ENCODE results near the gene PARP11.
A peak's percentile ranks its signal among the peaks of the same experiment; 100 is the strongest.

Gene PARP11, protein sequence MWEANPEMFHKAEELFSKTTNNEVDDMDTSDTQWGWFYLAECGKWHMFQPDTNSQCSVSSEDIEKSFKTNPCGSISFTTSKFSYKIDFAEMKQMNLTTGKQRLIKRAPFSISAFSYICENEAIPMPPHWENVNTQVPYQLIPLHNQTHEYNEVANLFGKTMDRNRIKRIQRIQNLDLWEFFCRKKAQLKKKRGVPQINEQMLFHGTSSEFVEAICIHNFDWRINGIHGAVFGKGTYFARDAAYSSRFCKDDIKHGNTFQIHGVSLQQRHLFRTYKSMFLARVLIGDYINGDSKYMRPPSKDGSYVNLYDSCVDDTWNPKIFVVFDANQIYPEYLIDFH

DNA sequence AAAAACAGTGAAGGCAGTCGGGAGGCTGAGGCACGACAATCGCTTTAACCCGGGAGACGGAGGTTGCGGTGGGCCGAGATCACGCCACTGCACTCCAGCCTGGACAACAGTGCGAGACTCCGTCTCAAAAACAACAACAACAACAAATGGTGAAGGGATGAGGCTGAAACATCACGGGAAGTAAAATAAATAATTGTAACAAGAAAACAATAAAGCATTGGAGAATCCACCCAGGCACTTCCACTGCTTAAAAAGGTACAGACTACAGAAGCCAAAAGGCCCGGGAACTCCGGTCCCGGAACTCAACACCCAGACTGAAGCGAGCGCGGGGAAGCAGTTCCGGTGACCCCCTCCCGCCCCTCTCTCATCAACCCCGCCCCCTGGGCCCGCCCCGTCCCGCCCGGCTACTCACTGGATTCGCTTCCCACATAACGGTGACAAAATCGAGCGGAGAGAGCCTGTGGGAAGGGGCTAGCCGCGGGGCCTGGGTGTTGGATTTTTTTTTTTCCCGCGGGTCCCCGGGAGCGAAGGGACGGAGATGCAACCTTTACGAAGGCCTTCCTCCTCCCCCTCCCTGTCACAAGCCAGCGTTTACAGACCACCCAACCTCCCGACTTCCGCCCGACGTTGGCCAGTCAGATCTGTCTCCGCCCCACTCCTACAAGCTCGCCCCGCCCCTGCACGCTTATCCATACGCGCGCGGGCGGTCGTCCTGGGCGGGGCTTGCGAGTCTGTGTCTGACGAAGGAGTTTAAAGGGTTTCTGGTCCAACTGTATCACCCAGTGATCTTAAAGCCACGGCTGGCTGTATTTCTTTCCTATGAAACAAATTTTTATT, at the start of gene PARP11:
TSS of gene PARP11 (minus strand) at position 600 of the 837 bp plus-strand sequence. CDS start at position 430, 170 bp downstream.
- DNase-seq, result peak; percentile 95
- H3K9me3 Mint-ChIP-seq, result peaks cover 0 to 2% of the 10 kb centered on the region in 2 donors
- peaks cover 10 to 12% of the 10 kb centered on the region in 2 donors for H3K36me3 Mint-ChIP-seq
- peaks cover 5 to 8% of the 10 kb centered on the region in 2 donors for H3K27me3 Mint-ChIP-seq
- ATAC-seq (replicated peaks), result peak; percentile 96 to 98
- H3K4me3 Mint-ChIP-seq, result peak within 1 kb of the TSS; percentile 97
- peak within 1 kb of the TSS; percentile 94 for H3K27ac Mint-ChIP-seq
- H3K4me1 Mint-ChIP-seq, result peaks cover 25 to 41% of the 10 kb centered on the region in 2 donors

DNA sequence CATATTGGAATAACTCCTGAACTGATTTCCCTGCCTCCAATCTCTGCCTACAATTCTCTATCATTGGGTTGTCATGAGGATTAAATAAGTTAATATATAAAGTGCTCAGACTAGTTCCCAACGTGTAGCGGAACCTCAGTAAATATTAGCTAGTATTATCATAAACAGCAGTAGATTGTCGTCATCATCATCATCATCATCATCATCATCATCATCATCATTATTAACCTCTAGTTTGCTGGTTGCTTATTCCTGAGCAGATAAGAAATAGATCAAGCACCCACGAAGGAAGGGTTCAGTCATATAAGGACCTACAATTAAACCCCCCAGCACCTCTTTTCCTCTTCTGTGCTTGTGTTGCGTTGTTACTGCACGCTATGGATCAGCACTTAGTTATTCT, 48.8 kb upstream of the PARP11 start:
- peaks cover 17 to 23% of the 10 kb centered on the region in 2 donors for H3K27me3 Mint-ChIP-seq
- no peaks in the 10 kb centered on the region for H3K9me3 Mint-ChIP-seq
- H3K27ac Mint-ChIP-seq, result no peak overlapping the region
- H3K36me3 Mint-ChIP-seq, result no peaks in the 10 kb centered on the region
- DNase-seq (no peak), ATAC-seq (replicated peaks) (no peak)
- no peaks in the 10 kb centered on the region for H3K4me1 Mint-ChIP-seq
- no peak overlapping the region for H3K4me3 Mint-ChIP-seq

DNA sequence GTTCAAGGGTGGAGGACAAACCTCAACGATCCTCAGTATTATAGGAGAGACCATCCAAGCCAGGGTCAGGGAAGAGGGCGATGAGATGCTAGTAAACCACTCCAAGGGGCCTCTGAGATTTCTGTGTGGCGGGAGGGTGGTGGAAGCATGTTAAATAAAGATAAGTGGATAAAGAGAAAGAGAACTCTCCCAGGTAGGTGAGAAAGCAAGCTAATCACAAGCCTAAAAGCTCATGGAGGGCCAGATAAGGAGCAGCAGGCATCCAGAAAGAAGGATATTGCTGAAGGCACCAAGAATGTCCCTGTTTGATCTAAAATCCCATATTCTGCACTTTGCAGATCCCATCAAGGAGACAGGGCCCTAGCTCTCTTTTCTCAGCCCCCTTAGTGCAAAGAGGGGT, 48.3 kb upstream of the PARP11 start:
- H3K9me3 Mint-ChIP-seq, result no peaks in the 10 kb centered on the region

DNA sequence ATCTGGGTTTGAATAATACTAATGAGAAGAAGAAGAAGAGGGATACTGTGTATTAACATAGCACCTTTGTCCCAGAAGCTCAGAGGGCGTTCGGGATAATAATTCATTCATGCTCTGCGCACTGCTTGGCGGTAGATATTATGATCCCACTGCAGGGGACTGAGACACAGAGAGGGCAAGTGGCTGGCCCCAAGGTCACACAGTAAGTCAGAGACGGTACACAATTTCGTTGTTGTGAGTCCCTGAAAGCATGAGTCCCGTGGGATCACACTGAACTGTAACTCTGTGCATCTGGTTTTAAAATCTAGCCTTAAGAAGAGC, 47.9 kb upstream of the PARP11 start:
- Mint-ChIP-seq H3K4me1 (no peaks in the 10 kb centered on the region), H3K36me3 (no peaks in the 10 kb centered on the region), H3K4me3 (no peak overlapping the region), H3K27ac (no peak overlapping the region), H3K9me3 (no peaks in the 10 kb centered on the region), H3K27me3 (peaks cover 13 to 18% of the 10 kb centered on the region in 2 donors)
- DNase-seq (no peak), ATAC-seq (replicated peaks) (no peak)

More for the DNA sequence above, 48.3 kb upstream of the PARP11 start:
- Mint-ChIP-seq H3K4me3 (no peak overlapping the region), H3K27ac (no peak overlapping the region), H3K27me3 (peaks cover 17 to 22% of the 10 kb centered on the region in 2 donors), H3K36me3 (no peaks in the 10 kb centered on the region), H3K4me1 (no peaks in the 10 kb centered on the region)
- ATAC-seq (replicated peaks), result no peak
- no peak for DNase-seq

DNA sequence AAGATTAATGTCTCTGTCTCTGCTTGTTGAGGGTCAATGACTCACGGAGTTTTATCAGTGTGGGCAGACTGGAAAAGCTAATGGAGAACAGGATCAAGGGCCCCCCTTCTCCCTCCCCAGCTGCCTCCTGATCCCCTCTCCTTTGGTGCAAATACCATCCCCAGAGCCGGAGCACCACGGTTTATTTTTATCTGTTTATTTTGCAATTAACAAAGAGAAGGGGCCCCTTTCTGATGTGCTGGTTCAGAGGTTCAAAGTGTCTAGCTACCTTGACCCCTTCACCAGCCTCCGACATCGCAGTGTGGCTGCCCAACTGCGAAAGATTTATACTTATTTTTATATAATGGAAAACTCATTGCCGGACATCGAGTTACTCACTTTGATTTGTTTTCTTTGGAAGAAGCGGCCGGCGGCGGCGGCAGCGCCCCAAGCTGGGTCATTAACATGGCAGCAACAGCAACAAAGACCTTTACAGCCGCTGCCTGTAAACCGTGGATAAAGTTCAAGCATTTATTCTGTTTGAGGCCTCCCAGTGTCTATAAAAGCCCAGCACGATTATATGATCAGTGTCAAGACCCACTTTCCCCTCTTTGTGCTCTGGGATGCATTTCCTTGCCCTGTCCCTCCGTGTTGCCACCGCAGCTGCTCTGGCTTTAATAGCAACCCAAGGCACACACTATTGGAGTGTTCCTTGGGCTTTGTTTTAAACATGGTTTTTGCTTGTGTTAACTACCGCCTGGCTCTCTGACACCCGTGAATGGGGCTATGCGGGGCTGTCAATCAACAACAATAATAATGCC, 47.4 kb upstream of the PARP11 start:
- DNase-seq (no peak), ATAC-seq (replicated peaks) (no peak)
- H3K4me3 Mint-ChIP-seq, result no peak overlapping the region
- H3K27me3 Mint-ChIP-seq, result peaks cover 7 to 16% of the 10 kb centered on the region in 2 donors
- H3K9me3 Mint-ChIP-seq, result no peaks in the 10 kb centered on the region
- H3K4me1 Mint-ChIP-seq, result no peaks in the 10 kb centered on the region
- no peak overlapping the region for H3K27ac Mint-ChIP-seq
- H3K36me3 Mint-ChIP-seq, result no peaks in the 10 kb centered on the region

DNA sequence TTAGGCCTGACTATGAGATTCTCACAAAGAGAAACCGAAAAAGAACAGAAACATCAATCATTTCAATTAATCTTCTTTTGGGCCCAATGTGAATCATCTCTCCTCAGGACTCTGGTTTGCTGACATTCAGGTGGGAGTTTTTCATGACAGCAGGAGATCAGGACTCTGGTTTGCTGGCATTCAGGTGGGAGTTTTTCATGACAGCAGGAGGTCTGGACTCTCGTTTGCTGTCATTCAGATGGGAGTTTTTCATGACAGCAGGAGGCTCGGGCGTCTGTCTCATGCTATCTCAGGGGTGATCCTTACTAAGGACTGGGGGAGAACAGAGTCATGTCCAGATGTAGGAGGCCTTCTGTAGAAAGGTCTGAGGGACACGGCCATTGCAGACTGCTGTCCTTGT, 40.1 kb upstream of the PARP11 start:
- DNase-seq, result no peak

DNA sequence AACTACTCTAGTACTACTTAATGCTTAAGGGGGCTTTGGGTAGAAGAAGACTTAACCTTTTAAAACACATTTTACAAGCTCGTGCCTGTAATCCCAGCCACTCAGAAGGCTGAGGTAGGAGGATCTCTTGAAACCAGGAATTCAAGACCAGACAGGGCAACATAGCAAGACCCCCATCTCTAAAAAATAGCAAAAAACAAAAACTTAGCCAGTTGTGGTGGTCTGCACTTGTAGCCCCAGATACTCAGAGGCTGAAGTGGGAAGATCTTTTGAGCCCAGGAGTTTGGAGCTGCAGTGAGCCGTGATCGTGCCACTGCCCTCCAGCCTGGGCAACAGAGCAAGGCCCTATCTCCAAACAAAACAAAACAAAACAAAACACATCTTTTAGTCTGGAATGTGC, 39.7 kb upstream of the PARP11 start:
- no peak overlapping the region for H3K27ac Mint-ChIP-seq
- H3K9me3 Mint-ChIP-seq, result peaks cover 15 to 17% of the 10 kb centered on the region in 2 donors
- peaks cover 0 to 6% of the 10 kb centered on the region in 2 donors for H3K4me1 Mint-ChIP-seq
- no peak for ATAC-seq (replicated peaks)
- no peaks in the 10 kb centered on the region for H3K27me3 Mint-ChIP-seq
- no peak overlapping the region for H3K4me3 Mint-ChIP-seq
- peaks cover 8 to 13% of the 10 kb centered on the region in 2 donors for H3K36me3 Mint-ChIP-seq
- DNase-seq, result no peak

More for the DNA sequence above, 40.1 kb upstream of the PARP11 start:
- no peak for ATAC-seq (replicated peaks)
- peaks cover 0 to 2% of the 10 kb centered on the region in 2 donors for H3K4me1 Mint-ChIP-seq
- H3K36me3 Mint-ChIP-seq, result peaks cover 8 to 13% of the 10 kb centered on the region in 2 donors
- H3K27ac Mint-ChIP-seq, result no peak overlapping the region
- peaks cover 15 to 17% of the 10 kb centered on the region in 2 donors for H3K9me3 Mint-ChIP-seq
- H3K27me3 Mint-ChIP-seq, result no peaks in the 10 kb centered on the region
- H3K4me3 Mint-ChIP-seq, result no peak overlapping the region

DNA sequence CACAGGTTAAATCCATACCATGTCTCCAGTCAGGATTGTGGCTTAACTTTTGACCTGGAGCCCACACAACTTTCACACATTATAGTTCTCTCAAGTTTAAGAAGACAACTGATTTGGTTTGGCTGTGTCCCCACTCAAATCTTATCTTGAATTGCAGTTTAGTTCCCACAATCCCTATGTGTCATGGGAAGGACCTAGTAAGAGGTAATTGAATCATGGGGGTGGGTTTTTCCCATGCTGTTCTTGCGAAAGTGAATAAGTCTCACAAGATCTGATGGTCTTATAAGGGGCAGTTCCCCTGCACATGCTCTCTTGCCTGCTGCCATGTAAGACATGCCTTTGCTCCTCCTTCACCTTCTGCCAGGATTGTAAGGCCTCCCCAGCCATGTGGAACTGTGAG, 38.2 kb upstream of the PARP11 start:
- no peak for DNase-seq
- Mint-ChIP-seq H3K4me3 (no peak overlapping the region), H3K36me3 (peaks cover 8 to 13% of the 10 kb centered on the region in 2 donors), H3K27ac (no peak overlapping the region), H3K4me1 (peaks cover 0 to 7% of the 10 kb centered on the region in 2 donors), H3K27me3 (no peaks in the 10 kb centered on the region), H3K9me3 (peaks cover 15 to 17% of the 10 kb centered on the region in 2 donors)
- ATAC-seq (replicated peaks), result no peak

DNA sequence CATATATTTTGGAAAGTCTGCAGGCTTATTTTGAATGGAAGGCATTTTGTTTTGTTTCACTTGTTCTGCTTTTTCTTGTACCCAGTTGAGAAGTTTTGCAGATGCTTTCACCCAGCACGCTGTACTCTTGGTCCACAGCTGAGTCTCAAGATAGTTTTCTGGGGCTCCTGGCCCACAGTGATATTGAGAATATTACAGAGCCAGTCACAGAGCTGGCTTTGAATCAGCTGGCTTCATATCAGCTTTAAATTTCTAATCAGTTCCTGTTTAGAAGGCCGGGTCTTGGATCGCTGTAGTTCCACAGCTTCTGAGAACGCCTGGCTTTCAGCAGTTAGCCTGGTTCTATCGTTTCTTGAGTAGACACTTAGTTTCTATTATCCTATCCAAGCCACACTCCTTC, 32.5 kb upstream of the PARP11 start:
- Mint-ChIP-seq H3K36me3 (no peaks in the 10 kb centered on the region), H3K4me3 (no peak overlapping the region), H3K4me1 (peaks cover 0 to 7% of the 10 kb centered on the region in 2 donors), H3K27me3 (peaks cover 5 to 8% of the 10 kb centered on the region in 2 donors), H3K27ac (no peak overlapping the region), H3K9me3 (peaks cover 4 to 5% of the 10 kb centered on the region in 2 donors)
- ATAC-seq (replicated peaks) (no peak), DNase-seq (no peak)

DNA sequence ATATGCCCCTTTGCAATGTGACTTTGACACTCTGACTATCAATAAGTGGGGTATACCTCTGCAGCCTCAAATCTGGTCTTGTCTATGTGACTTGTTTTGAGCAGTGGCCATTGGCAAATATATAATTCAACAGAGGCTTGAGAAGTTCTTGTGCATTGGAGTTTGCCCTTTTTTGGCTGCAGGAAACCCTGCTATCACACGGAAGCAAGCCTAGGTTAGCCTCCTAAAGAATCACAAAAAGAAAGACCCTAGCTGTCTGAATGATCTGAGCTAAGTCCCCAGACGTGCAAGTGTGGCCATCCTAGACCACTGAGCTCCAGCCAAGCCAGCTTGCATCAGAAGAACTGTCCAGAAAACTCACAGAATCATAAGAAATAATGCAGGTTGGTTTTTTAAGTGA, 31.8 kb upstream of the PARP11 start:
- peaks cover 5 to 8% of the 10 kb centered on the region in 2 donors for H3K27me3 Mint-ChIP-seq
- DNase-seq (no peak), ATAC-seq (replicated peaks) (no peak)
- peaks cover 0 to 7% of the 10 kb centered on the region in 2 donors for H3K4me1 Mint-ChIP-seq
- no peaks in the 10 kb centered on the region for H3K36me3 Mint-ChIP-seq
- peaks cover 4 to 5% of the 10 kb centered on the region in 2 donors for H3K9me3 Mint-ChIP-seq
- H3K27ac Mint-ChIP-seq, result no peak overlapping the region
- H3K4me3 Mint-ChIP-seq, result no peak overlapping the region

DNA sequence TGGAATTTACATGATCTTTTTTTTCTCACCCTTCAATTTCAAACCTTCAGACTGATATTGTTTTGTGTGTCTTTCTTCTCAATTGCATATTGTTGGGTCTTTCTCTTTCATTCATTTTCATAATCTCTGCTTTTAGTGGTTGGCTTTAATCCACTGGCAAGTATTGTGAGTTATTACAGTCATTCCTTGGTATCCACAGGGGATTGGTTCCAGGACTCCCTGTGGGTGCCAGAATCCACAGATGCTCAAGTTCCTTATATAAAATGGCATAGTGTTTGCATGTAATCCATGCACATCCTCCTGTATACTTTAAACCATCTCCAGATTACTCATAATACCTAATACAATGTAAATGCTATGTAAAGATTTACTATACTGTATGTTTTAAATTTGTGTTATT, 29.7 kb upstream of the PARP11 start:
- H3K4me1 Mint-ChIP-seq, result peaks cover 0 to 2% of the 10 kb centered on the region in 2 donors
- no peaks in the 10 kb centered on the region for H3K36me3 Mint-ChIP-seq
- ATAC-seq (replicated peaks), result no peak

DNA sequence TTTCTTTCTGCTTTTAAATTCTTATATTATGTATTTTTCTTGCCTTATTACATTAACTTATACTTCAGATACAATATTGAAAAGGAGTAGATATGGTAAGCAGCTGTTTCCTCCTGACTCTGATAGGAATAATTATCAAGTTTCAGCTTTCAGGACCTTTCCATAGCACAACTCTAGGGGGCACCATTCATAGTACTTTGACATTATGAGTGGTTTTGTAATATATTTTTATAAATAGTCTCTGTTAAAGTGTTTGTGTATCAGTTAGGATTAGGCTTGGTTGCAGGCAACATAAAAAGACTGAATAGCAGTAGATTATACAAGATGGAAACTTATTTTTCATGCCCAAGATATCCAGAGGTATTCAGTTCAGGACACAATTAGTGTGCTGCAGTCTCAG, 27.9 kb upstream of the PARP11 start:
- peaks cover 3 to 6% of the 10 kb centered on the region in 2 donors for H3K4me1 Mint-ChIP-seq
- no peaks in the 10 kb centered on the region for H3K36me3 Mint-ChIP-seq

More for the DNA sequence above, 29.7 kb upstream of the PARP11 start:
- H3K4me3 Mint-ChIP-seq, result no peak overlapping the region
- H3K27ac Mint-ChIP-seq, result no peak overlapping the region
- DNase-seq, result no peak
- H3K27me3 Mint-ChIP-seq, result peaks cover 8 to 10% of the 10 kb centered on the region in 2 donors
- peaks cover 4 to 5% of the 10 kb centered on the region in 2 donors for H3K9me3 Mint-ChIP-seq

DNA sequence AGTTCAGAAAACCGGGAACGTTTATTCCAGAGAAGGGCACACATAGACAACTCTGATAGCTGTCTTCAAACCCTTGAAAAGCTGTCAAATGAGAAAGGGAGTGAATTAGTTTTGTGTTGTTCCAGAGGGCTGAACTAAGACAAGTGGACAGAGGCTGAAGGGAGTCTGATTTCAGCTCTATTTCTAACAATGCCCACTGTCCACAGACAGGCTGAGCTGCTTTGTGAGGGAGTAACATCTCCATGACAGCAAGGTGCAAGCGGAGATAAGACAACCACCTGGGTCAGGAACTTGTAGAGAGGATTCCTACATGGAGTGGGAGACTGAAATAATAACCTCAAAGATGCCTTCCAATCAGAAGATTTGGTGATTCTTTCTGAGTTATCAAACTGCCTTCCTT, 25.6 kb upstream of the PARP11 start:
- Mint-ChIP-seq H3K27ac (no peak overlapping the region), H3K4me1 (peaks cover 3 to 6% of the 10 kb centered on the region in 2 donors)
- no peak for ATAC-seq (replicated peaks)

More for the DNA sequence above, 27.9 kb upstream of the PARP11 start:
- ATAC-seq (replicated peaks), result no peak
- H3K27me3 Mint-ChIP-seq, result peaks cover 8 to 10% of the 10 kb centered on the region in 2 donors
- no peak for DNase-seq
- no peak overlapping the region for H3K4me3 Mint-ChIP-seq
- H3K9me3 Mint-ChIP-seq, result peaks cover 4 to 5% of the 10 kb centered on the region in 2 donors
- H3K27ac Mint-ChIP-seq, result no peak overlapping the region

More for the DNA sequence above, 25.6 kb upstream of the PARP11 start:
- Mint-ChIP-seq H3K27me3 (peaks cover 5 to 8% of the 10 kb centered on the region in 2 donors), H3K9me3 (peaks cover 4 to 5% of the 10 kb centered on the region in 2 donors), H3K36me3 (no peaks in the 10 kb centered on the region), H3K4me3 (no peak overlapping the region)
- no peak for DNase-seq

Measured in stimulated activated naive B cell treated with anti-CD40 and anti-IgM and Interleukin-4, amounts not matched to agents 10 μg/mL and 1 μg/mL and 100 μg/mL, for 72 hours (primary cell).